HEK293 (cell line): ENCODE data around the gene FASLG.

Source experiments
- BCL11B ChIP-seq: fragments of 450-650 bp; formaldehyde crosslinking; IDR thresholded peaks from 2 replicates; pipeline ENCODE4 v1.5.1; 2016; ENCODE audit warnings: low read depth, missing biosample characterization, missing genetic modification characterization
- KLF9 ChIP-seq: fragments of 450-650 bp; formaldehyde crosslinking; IDR thresholded peaks from 2 replicates; pipeline ENCODE4 v1.5.1; 2016; ENCODE audit warnings: missing biosample characterization, missing genetic modification characterization, low read depth
- ZNF623 ChIP-seq: fragments of 450-650 bp; formaldehyde crosslinking; IDR thresholded peaks from 2 replicates; pipeline ENCODE4 v1.5.1; 2016; ENCODE audit warnings: missing biosample characterization, missing genetic modification characterization
- TF ChIP-seq, protein P1 (sequence below): fragments of 450-650 bp; formaldehyde crosslinking; IDR thresholded peaks from 2 replicates; pipeline ENCODE4 v1.5.1; 2016; ENCODE audit warnings: missing biosample characterization, missing genetic modification characterization
- TF ChIP-seq, protein P2 (sequence below): fragments of 450-650 bp; formaldehyde crosslinking; IDR thresholded peaks from 2 replicates; pipeline ENCODE4 v1.5.1; 2016; ENCODE audit warnings: missing biosample characterization, missing genetic modification characterization
- TF ChIP-seq, protein P3 (sequence below): fragments of 450-650 bp; formaldehyde crosslinking; conservative IDR thresholded peaks from 2 replicates; pipeline ENCODE4 v1.5.1; 2016; ENCODE audit warnings: low read depth, missing biosample characterization, missing genetic modification characterization

DNA sequence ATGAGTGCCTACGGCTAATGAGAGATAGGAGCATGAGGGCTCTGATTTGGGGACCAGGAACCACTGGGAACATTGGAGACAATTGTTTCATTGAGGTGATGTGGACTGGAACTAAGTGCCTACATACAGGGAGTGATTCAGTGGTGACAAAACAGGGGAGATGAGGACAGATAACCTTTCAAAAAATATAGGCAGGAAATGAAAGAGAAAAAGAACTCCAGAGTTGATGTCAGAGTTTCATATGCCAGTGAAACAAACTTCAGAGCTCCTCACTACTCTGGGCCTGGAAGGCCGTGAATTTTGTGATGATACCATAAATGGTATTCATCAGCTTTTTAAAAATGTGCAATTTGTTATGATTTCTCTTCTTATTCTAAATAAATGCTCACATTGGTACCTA, 39.3 kb downstream of the FASLG start:
- TF ChIP-seq KLF9 (tag by site-specific recombination) (no peak), ZNF623 (tag by site-specific recombination) (no peak), BCL11B (no peak)
- TF ChIP-seq, protein P1, sequence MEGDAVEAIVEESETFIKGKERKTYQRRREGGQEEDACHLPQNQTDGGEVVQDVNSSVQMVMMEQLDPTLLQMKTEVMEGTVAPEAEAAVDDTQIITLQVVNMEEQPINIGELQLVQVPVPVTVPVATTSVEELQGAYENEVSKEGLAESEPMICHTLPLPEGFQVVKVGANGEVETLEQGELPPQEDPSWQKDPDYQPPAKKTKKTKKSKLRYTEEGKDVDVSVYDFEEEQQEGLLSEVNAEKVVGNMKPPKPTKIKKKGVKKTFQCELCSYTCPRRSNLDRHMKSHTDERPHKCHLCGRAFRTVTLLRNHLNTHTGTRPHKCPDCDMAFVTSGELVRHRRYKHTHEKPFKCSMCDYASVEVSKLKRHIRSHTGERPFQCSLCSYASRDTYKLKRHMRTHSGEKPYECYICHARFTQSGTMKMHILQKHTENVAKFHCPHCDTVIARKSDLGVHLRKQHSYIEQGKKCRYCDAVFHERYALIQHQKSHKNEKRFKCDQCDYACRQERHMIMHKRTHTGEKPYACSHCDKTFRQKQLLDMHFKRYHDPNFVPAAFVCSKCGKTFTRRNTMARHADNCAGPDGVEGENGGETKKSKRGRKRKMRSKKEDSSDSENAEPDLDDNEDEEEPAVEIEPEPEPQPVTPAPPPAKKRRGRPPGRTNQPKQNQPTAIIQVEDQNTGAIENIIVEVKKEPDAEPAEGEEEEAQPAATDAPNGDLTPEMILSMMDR: no peak
- TF ChIP-seq, protein P2, sequence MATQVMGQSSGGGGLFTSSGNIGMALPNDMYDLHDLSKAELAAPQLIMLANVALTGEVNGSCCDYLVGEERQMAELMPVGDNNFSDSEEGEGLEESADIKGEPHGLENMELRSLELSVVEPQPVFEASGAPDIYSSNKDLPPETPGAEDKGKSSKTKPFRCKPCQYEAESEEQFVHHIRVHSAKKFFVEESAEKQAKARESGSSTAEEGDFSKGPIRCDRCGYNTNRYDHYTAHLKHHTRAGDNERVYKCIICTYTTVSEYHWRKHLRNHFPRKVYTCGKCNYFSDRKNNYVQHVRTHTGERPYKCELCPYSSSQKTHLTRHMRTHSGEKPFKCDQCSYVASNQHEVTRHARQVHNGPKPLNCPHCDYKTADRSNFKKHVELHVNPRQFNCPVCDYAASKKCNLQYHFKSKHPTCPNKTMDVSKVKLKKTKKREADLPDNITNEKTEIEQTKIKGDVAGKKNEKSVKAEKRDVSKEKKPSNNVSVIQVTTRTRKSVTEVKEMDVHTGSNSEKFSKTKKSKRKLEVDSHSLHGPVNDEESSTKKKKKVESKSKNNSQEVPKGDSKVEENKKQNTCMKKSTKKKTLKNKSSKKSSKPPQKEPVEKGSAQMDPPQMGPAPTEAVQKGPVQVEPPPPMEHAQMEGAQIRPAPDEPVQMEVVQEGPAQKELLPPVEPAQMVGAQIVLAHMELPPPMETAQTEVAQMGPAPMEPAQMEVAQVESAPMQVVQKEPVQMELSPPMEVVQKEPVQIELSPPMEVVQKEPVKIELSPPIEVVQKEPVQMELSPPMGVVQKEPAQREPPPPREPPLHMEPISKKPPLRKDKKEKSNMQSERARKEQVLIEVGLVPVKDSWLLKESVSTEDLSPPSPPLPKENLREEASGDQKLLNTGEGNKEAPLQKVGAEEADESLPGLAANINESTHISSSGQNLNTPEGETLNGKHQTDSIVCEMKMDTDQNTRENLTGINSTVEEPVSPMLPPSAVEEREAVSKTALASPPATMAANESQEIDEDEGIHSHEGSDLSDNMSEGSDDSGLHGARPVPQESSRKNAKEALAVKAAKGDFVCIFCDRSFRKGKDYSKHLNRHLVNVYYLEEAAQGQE: no peak
- TF ChIP-seq, protein P3, sequence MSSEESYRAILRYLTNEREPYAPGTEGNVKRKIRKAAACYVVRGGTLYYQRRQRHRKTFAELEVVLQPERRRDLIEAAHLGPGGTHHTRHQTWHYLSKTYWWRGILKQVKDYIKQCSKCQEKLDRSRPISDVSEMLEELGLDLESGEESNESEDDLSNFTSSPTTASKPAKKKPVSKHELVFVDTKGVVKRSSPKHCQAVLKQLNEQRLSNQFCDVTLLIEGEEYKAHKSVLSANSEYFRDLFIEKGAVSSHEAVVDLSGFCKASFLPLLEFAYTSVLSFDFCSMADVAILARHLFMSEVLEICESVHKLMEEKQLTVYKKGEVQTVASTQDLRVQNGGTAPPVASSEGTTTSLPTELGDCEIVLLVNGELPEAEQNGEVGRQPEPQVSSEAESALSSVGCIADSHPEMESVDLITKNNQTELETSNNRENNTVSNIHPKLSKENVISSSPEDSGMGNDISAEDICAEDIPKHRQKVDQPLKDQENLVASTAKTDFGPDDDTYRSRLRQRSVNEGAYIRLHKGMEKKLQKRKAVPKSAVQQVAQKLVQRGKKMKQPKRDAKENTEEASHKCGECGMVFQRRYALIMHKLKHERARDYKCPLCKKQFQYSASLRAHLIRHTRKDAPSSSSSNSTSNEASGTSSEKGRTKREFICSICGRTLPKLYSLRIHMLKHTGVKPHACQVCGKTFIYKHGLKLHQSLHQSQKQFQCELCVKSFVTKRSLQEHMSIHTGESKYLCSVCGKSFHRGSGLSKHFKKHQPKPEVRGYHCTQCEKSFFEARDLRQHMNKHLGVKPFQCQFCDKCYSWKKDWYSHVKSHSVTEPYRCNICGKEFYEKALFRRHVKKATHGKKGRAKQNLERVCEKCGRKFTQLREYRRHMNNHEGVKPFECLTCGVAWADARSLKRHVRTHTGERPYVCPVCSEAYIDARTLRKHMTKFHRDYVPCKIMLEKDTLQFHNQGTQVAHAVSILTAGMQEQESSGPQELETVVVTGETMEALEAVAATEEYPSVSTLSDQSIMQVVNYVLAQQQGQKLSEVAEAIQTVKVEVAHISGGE (tag by site-specific recombination): no peak
